Stimulated activated CD8-positive, alpha-beta memory T cell treated with anti-CD3 and anti-CD28 coated beads, Interleukin-7, amount 100 ng/mL, for 48 hours (primary cell): ENCODE data around the gene GNL2.
"Not testable (repeated sequence)": the region's sequence is repeated elsewhere in the genome, so short reads cannot be mapped to it uniquely, and the experiment has no call there.

Experiments used
- DNase-seq, 2 donors: peaks; one replicate each; pipeline ENCODE4 v3.0.0-alpha.2; 2020; ENCODE audit warnings: low read depth in 1 of 2; ENCODE audit errors: extremely low read depth in 1 of 2

Gene GNL2

DNA sequence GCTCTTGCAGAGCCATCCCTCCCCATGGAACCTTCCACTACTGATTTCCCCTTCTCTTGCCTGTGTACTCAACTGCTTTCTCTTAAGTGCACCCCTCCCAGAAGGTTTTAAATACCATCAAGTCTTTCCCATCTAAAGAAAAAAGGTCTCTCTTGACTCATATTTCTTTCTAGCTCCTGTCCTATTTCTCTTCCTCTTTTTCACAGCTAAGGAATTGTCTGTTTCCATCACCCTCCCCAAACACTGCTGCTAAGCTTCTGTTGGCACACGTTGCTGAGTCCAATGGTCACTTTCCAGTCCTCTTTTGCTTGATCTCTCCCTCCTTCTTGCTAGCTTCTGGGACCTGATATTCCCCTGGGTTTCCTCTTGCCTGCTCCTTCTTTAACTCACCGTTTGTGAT is 13.3 kb upstream of the GNL2 start:
- no peak for DNase-seq

DNA sequence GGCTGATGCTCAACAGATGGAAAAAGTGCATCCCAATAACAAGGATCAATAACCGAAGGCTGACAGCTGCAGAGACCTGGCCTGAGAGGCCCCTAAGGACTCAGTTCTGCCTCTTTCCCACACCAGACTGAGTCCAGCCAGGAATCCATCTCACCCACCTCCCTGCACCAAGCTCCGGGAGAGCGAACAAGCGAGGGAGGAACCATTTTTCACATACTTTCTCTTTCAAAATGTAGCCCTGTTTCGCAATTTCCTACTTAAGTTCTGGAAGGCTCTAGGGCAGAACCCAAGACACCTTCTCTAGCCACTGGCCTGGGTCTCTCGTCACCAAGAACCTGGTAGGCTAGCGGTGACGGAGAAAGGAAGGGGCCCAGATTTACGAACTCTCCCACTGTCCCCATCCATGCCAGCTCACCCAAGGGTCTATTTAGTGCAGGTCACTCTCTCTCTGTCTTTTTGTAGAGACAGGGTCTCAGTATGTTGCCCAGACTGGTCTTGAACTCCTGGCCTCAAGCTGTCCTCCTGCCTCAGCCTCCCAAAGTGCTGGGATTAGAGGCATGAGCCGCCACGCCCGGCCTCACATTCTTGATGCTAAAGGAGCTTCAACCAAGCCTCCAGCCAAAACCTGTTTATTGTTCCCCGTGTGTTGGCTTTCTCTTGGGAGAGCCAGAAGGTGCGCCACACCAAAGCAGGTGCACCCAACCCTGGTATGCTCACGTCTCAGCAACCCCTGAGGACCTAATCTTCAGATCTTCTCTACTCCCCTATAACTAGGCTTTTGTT is 10.9 kb upstream of the GNL2 start:
- no peak for DNase-seq

DNA sequence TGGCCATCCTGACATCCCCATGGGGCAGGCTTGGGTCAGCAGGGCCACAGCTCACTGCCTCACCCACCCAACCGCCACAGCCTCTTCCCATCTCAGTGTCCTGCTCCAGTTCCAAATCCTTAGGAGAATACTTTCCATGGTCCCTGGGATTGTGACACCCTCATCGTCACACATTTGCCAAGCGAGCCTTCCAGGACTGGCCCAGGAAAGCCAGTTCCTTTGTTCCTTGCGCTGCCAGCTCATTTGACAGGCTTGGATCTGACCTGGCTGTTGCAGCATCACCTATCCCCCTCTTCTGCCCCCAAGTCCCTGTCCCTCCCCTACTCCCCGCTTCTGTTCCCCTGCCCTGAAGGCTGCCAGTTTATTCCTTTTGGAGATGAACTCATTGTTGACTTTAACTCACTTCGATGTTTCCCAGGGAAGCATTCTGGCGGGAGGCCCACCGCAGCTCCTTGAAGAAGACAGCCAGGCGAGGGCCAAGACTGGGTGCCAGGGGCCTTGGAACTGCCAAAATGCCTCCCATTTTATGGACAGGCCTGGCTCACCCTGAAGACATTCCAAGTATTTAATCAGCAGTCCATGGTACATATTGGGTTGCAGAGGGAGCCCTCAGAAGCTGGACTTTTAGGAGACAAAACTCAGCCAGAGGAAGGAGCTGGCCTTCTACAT is 10.2 kb upstream of the GNL2 start:
- no peak for DNase-seq

DNA sequence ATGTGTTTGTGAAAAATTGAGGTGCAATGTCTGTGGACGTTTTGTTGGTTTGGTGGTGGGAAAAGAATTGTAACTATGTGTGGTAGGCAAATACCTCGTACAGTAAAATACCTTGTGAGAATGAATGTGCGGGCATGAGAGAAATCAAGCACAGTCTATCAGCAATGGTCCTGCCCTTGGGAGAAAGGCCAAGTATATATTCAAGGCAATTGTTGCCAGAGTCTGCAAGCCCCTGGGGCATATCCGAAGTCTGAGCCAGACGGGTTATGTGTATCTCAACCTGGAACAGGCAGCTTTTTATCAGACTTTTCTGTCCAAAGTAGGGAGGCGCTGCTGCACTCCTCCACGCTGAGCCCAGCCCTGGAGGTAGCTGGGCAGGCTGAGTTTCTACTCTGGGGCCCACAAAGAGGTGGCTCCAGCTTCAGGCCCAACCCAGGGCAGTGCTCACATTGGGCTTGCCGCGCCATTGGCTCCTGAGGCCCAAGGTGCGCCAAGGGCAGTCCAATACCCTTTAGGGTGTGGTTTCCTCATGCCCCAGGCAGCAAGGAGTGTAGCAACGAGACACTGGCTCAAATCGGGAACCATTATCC is 9.4 kb upstream of the GNL2 start:
- no peak for DNase-seq

DNA sequence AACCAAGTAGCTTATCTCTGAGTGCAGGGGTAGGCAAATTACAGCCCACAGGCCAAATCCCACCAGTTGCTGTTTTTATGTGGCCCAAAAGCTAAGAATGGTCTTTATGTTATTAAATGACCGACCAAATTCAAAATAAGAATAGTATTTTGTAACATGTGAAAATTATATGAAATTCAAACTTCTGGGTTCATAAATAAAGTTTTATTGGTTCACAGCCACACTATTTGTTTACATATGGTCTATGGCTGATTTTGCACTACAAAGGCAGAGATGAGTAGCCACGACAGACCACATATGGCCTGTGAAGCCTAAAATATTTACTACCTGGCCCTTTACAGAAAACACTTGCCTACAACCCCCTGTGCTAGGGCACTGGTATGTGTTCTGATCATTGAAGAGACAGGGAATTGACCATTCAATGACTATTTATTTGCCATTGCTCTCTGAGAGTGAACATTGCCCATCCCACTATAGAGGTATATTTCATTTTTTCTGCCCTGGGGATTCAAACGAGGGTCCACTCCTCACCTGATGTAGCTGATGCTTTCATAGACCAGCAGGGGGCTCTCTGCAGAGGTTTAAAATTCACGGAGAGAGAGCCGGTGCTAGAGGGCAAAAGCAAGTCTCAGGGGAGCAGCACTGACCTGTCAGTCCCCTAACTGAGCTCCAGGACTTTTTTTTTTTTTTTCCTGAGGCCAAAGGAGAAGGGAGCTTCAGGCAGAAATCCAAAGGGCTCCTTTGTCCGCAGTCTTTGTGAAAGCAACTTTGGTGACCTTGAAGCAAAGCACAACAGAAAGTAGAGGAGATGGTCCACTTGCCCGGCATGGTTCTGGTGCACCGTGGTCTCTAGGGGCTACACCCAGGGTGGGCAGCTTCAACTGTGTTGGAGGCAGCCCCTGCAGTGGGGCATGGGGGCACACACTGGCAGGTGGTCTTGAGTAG is 7.3 kb upstream of the GNL2 start:
- peak in 1 of 2 donors; percentile 9 for DNase-seq

DNA sequence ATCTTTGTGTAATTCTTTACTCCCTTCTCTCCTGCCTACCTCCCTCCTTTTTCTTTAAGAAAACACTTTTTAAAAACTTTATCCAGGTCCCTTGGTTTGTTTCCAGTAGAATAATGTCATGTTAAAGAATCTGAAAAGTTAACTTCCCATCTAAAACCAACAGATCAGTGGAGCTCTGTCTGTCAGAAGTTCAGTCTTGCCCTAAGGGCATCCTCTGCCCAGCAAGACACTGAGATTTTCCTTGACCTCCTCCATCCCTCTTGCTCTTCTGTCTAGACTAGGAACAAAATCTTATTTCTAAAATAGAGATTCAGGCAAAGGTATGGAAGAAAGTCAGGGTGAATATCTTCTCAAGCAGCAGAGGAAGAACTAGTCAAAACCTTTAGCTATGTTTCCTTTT is 5.7 kb upstream of the GNL2 start:
- DNase-seq: no peak

DNA sequence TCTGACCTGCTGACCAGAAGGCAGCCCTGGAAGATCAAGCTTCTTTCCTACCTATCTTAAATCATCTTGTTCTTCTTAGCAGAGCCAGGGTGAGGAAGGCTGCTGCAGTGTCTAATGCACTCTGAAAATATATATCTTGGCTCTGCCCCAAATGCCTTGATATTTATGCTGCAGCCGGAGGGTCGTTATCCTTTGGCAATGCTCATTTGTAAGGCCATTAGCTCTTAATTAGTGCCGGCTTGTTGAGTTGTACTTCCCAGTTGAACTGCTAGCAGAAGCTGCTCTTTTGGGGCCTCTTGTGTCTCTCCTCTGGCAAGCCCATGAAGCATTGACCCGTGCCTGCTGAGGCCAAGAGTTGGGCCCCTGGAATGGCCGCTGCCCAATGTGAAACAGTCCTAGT is 4.2 kb upstream of the GNL2 start:
- DNase-seq: no peak

DNA sequence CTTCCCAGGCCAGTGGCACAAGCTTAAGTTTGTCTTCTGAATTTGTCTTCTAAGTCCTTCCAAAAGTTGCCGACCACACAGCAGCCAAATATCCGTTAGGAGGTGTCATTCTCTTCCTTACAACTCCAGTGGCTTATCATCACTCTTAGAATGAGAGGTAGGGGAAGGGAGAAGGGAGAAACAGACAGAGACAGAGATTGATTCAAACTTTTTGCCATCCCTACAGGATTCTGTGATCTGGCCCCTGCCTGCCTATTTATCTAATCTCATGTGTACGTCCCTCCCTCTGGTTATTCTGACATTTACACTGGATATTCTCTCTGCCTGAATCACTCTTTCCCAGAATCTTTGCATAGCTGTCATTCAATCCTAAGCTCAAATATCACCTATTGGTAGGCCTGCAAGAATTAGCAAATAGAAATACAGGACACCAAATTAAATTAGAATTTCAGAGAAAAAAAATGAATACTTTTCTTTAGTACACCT is 488 bp upstream of the GNL2 start:
- DNase-seq: no peak

DNA sequence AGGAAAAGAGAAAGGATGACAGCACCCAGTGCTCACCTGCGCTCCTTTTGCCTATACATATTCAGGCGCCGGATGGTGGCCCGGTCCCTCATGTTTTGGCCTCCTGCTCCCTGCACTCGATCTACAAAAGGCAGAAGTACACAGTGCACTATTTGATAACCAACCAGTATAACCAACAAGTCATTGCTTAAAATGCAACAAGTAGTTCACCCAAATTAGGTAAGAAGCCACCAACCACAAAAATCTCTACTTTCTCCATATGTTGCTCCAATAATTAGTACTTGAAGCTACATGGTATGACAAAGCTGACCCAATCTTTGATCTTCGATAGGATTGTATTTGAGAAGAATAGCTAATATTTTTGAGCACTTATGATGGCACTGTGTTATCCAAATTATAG is 2.0 kb downstream of the GNL2 start:
- DNase-seq: no peak

DNA sequence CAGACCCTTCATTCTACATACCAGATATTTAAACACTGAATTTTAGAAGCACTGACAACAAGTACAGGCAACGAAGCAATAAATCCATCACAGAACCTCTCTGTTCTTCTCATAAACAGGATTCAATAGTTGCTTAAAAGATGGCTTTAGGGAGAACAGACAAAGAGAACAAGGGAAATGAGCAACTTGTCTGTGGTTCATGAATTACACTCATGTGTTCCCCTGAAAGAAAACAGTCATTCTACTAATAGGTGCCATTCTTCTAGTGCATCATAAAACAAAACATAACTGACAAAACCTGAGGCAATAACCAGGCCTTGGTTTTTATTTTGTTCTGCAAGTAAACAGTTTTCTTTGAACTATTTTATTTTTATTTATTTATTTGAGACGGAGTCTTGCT is 6.8 kb downstream of the GNL2 start:
- DNase-seq: no peak

DNA sequence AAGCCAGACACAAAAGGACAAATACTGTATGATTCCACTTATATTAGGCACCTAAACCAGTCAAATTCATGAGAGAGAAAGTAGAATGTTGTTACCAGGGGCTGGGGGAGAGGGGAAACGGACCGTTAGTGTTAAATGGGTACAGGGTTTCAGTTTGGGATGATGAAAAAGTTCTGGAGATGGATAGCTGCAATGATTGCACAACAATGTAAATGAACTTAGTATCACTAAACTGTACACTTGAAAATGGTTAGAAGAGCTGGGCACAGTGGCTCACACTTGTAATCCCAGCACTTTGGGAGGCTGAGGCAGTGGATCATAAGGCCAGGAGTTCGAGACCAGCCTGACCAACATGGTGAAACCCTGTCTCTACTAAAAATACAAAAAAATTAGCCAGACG is 11.2 kb downstream of the GNL2 start:
- DNase-seq: not testable (repeated sequence)

DNA sequence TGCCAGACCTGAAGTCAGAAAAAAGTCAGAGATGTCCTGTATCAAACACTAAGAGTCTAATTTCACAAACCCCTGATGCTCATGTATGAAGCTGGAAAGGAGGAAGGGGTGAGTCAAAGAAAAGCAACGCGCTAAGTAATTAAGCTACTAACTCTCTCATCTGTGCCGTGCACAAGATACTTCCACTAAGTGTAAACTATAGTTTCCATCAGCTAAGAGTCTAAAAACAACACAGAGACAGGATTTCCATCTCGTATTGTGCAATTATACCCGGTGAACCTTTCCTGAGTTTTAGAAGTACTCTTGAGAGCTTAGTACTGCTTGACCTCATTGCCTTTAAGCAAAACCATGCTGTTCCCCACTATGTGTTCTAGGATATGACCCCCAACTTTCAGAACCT is 20.0 kb downstream of the GNL2 start:
- DNase-seq: no peak

DNA sequence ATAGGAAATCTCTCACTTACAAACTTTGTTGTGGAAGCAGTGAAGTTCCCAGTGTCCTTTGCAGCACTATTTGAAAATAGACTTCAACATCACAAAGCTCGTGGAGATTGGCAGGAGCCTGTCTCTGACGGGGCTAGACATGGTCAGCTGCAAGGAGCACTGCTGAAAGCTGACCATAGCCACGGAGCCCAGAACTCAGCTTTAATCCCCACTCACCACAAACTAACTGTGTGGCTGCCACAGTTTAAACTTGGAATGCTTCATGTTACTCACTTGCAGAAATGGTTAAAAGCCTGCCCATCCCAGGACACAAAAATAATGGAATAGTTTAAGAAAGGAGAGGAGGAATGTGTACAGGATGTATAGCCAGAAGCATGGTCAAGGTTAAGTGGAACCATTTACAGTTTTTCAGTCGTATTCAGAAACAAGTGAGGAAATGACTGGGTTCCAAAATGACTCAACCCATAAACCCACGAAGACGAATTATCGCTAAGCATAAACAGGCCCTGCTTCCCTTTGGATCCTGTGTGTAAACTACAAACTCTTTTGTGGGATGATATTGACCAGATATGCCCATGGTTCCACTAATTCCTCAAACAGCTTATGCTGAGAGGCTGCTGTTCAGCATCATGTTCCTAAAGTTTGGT is 20.8 kb downstream of the GNL2 start:
- no peak for DNase-seq

DNA sequence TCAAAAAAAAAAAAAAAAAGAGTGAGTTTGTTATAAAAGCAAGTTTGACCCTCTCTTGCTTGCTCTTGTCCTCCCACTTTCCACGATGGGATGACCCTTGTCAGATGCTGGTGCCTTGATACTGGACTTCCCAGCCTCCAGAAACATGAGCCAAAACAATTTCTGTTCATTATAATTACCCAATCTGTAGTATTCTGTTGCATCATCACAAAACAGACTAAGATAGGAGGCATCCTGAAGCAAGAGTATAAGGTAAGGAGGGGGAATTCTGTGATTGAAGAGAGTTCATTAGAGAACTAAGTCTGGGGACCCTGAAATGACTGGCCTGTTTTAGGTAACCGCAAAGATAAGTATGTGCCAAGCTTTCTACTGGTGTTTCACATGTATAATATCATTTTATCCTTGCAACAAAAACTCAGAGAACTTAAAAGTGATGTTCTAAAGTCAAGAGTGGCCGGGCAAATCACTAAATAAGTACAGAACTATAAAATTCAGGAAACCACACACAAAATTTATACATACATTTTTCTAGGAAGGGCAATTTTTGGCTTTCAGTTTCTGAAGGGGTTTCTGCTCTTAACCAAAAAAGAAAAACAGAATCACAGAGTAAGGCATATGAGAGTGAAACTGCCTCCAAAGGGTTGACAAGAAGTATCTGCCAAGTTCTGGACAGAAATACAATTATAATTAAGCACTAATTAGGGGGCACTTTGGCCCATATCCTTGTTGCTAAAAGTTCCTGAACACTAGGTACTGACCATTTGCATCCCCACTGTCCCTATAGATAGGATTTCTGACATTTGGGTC is 25.0 kb downstream of the GNL2 start:
- no peak for DNase-seq

DNA sequence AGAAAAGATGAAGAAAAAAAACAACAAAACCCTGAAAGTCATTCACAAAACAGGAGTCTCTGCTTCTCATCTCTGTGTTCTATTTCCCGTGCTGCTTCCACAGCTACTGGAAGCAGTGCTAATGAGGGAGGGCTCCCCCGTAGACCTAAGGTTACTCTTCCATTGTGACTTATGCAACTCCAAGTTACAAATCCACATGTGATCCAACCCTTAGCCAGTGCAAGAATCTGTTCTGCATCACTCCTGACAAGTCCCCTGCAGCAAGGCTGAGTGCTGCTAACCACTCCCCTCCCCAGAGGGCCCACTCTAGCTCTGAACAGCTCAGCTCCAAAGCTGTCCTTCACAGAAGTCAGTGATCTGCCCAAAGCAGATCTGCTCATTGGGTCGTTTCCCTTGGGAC is 28.7 kb downstream of the GNL2 start:
- DNase-seq: no peak

DNA sequence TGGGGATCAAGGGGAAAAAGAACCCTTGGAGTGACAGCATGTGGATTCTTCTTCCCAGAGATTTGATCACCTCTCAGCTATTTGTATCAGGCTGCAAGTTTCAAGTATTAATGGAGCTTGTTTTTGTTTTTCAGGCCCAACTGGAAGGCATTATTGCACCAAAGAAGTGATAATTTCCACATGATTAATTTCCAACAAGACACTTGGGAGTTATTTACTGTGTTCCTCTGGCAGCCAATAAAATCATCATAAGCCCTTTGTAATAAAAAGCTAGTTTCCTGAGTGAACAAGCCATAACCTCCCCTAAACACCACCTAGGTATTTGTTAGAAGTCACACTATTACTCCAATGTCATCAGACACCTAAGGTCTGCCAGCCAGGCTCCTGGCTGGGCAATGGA is 30.8 kb downstream of the GNL2 start:
- no peak for DNase-seq

DNA sequence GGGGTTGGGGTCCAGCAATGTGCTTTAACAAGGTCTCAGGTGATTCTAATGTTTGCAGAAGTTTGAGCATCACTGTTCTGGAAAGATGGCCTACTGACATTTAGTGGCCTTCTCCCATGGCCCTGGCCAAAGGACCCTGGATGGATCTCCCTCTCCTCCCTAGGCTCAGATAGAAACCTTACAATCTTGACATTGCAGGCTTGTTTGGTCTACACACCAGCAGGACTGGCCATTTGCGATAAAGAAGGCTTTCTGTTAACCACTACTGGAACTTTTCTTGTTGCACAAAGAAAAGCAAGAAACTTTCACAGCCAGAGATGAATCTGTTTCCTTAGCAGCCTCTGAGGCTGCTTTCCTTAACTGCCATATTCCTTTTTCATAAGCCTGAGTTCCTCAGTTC is 32.8 kb downstream of the GNL2 start:
- no peak for DNase-seq

DNA sequence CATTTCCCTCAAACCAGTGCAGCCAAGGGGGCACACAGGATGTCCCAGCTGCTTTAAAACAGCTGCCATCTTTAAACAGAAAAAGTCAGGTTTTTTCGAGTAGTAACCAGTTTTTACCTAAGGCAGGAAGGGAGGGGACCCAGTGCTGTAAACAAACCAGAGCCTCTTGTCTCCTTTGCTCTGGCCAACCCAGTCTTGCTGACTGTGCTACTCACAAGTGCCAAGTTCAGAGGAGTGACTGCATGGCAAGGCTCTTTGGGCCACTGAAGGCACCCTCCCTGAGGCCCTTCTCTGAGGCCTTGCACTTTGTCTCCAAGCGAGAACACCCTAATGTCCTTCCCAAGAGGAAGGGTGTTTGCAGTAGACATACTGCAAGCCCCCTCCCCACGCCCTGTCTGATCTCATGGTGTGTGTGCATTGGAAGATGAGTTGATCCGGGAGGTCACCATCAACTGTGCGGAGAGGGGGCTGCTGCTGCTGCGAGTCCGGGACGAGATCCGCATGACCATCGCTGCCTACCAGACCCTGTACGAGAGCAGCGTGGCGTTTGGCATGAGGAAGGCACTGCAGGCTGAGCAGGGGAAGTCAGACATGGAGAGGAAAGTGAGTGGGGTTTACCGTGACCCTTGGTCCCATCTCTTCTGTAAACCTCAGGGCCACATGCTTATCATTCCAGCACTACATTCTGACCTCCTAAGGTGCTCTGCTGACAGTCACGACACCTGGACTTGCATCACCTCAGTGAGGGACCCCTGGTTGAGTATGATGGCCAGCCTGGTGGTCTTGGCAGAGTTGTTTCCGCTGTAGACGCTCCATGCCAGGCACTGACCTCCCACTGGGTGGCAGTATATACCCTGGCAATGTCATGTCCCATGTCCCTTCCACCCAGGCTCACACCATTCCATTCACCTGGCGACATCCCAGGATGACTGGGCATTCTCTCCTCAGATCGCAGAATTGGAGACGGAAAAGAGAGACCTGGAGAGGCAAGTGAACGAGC is 34.3 kb downstream of the GNL2 start:
- no peak for DNase-seq
